Psoas muscle (tissue), 8 donors: ENCODE data around the gene ZNF532. TPM values are rescaled to one million over a fixed set of nuclear protein-coding genes. Genes with fewer than 3 reads are reported as not detected.
A peak's percentile ranks its signal among the peaks of the same experiment; 100 is the strongest.

Source experiments
- ATAC-seq, 4 donors: fragments of 200-7000 bp; cut with Tn5 transposase; one replicate each; pipeline ENCODE4 v1.9.1; 2020; ENCODE audit warnings: moderate library complexity in 3 of 4, mild to moderate bottlenecking in 2 of 4
- DNase-seq, 2 donors: peaks; one replicate each; pipeline ENCODE4 v3.0.0-alpha.2; 2020
- H3K27ac ChIP-seq: fragments of 200-600 bp; one replicate; pipeline ENCODE4 v1.8.0; 2022
- H3K27me3 ChIP-seq, 3 donors: fragments of 200-600 bp in 1 of 3; one replicate each; pipeline versions ENCODE4 v1.6.1 to v1.8.0; 2013 to 2022; ENCODE audit warnings: low read length in 2 of 3, mild to moderate bottlenecking in 2 of 3, moderate library complexity in 1 of 3; ENCODE audit not compliant: insufficient read depth in 3 of 3
- H3K36me3 ChIP-seq, 2 donors: fragments of 200-600 bp in 1 of 2; one replicate each; pipeline versions ENCODE4 v1.6.1 to v1.8.0; 2013 to 2022; ENCODE audit warnings: low read depth in 1 of 2, mild to moderate bottlenecking in 1 of 2, moderate library complexity in 1 of 2; ENCODE audit not compliant: insufficient read depth in 1 of 2
- H3K4me1 ChIP-seq: fragments of 200-600 bp; one replicate; pipeline ENCODE4 v1.8.0; 2022
- H3K4me3 ChIP-seq: fragments of 200-600 bp; one replicate; pipeline ENCODE4 v1.8.0; 2022; ENCODE audit warnings: mild to moderate bottlenecking
- H3K9me3 ChIP-seq: fragments of 200-600 bp; one replicate; pipeline ENCODE4 v1.8.0; 2022
- CTCF ChIP-seq: fragments of 200-600 bp; IDR thresholded peaks from one replicate; pipeline ENCODE4 v1.8.0; 2022; ENCODE audit warnings: antibody characterized with exemption
- WGBS, 3 donors: extraction: QIAGEN DNeasy Blood & Tissue Kit; methylation state at CpG; one replicate each; pipeline versions ENCODE4 v1.1.6 to v1.1.7; 2013; 5-methylcytosine and 5-hydroxymethylcytosine counted together
- intact Hi-C, 2 donors: fragments of 100-400 bp; cut with DNase I; formaldehyde crosslinking; loops; one replicate each; pipeline versions ENCODE4 v1.11.0 to v1.14.2; 2022
- polyA plus RNA-seq, 3 donors: library from polyadenylated mRNA; stranded (reverse); fragments of 200-250 nt; gene quantifications; one replicate each; pipeline ENCODE4 v1.2.3, GENCODE V29; 2013
- total RNA-seq, 4 donors: library from RNA; stranded (reverse); fragmentation: NEBNext Ultra II Directional in 2 of 4; extraction: Animal tissue kit (Norgen Biotek cat#: 25700) in 2 of 4; gene quantifications; one replicate each; pipeline versions ENCODE4 v1.2.1 to v1.2.4, GENCODE V29; 2021 to 2023
- donor health status: healthy with polysubstance abuse.
- donor health status: DM: no; HTN: no; CAD: no; lungs with moderate emphysema.
- donor health status: Bipolar disorder and iron deficiency.
- donor health status: healthy.
- donor health status: DM: yes; HTN: yes; CAD: no.
- donor health status: DM: no; HTN: no; CAD: no.
- donor health status: DM: no; HTN: no; CAD: no.
- donor health status: DM: yes; HTN: yes; CAD: no.

Gene ZNF532
- total and polyA plus RNA-seq, 7 donors = 13.6 to 105 (median 68.8) TPM

GRCh38 chr18:58908006-58908405 is 43.3 kb downstream of the ZNF532 start:
- Histone ChIP-seq H3K27me3 (no peaks in the 10 kb centered on the region), H3K4me3 (no peak overlapping the region), H3K36me3 (peaks cover 4 to 19% of the 10 kb centered on the region in 2 donors), H3K4me1 (peaks cover 50% of the 10 kb centered on the region), H3K9me3 (no peaks in the 10 kb centered on the region), H3K27ac (peak overlapping the region; percentile 15)
- 33 to 53% (median 47%) methylated on average over 1 of the region's 1 CpG for WGBS, 3 donors
- DNase-seq (no peak), ATAC-seq (no peak)
- TF ChIP-seq CTCF = no peak
- intact Hi-C loops = loop anchor here in 1 of 2 donors (10.0 kb wide), 1 partner anchor 47 kb away; no protein-coding TSS in a partner anchor

- H3K36me3 ChIP-seq = peaks cover 4 to 9% of the 10 kb centered on the region in 2 donors
- ATAC-seq = peak in 1 of 4 donors; percentile 45
- no peak for DNase-seq
- intact Hi-C loops = loop anchor here in 1 of 2 donors (10.0 kb wide), 1 partner anchor 45 kb away; no protein-coding TSS in a partner anchor
- 67 to 79% (median 68%) methylated on average over 8 of the region's 8 CpGs for WGBS, 3 donors
- no peak for TF ChIP-seq CTCF
- peak overlapping the region; percentile 1 for H3K27ac ChIP-seq
- H3K4me3 ChIP-seq = no peak overlapping the region
- peaks cover 63% of the 10 kb centered on the region for H3K4me1 ChIP-seq
- H3K27me3 ChIP-seq = no peaks in the 10 kb centered on the region
- H3K9me3 ChIP-seq = no peaks in the 10 kb centered on the region
These were observed 44.8 kb downstream of the ZNF532 start for GRCh38 chr18:58909521-58909920.

GRCh38 chr18:58911241-58911640 is 46.6 kb downstream of the ZNF532 start:
- Histone ChIP-seq H3K36me3 (peaks cover 0 to 3% of the 10 kb centered on the region in 2 donors), H3K27me3 (no peaks in the 10 kb centered on the region), H3K9me3 (no peaks in the 10 kb centered on the region), H3K27ac (peak overlapping the region; percentile 52), H3K4me1 (peaks cover 69% of the 10 kb centered on the region), H3K4me3 (peak overlapping the region; percentile 23)
- intact Hi-C loops = no loop called here
- DNase-seq (no peak), ATAC-seq (peak in 1 of 4 donors; percentile 9)
- WGBS, 3 donors = 57 to 71% (median 58%) methylated on average over 4 of the region's 4 CpGs
- TF ChIP-seq CTCF = no peak

- DNase-seq (no peak), ATAC-seq (peak in 3 of 4 donors; percentile 56 to 65 (median 62))
- Histone ChIP-seq H3K36me3 (peaks cover 0 to 6% of the 10 kb centered on the region in 2 donors), H3K27me3 (no peaks in the 10 kb centered on the region), H3K4me3 (peak overlapping the region; percentile 23), H3K27ac (peak overlapping the region; percentile 52), H3K9me3 (no peaks in the 10 kb centered on the region), H3K4me1 (peaks cover 71% of the 10 kb centered on the region)
- 29 to 44% (median 30%) methylated on average over 8 of the region's 8 CpGs for WGBS, 3 donors
- TF ChIP-seq CTCF = no peak
- intact Hi-C loops = no loop called here
These were observed 47.1 kb downstream of the ZNF532 start for GRCh38 chr18:58911766-58912165.
